ENCODE measurements around the gene GMPR.

GMPR gene

GRCh38 chr6:16329233-16329632 lies 90.8 kb downstream of the GMPR start:
- H3K27ac ChIP-seq, result no peak overlapping the region
- TF ChIP-seq, protein P1, sequence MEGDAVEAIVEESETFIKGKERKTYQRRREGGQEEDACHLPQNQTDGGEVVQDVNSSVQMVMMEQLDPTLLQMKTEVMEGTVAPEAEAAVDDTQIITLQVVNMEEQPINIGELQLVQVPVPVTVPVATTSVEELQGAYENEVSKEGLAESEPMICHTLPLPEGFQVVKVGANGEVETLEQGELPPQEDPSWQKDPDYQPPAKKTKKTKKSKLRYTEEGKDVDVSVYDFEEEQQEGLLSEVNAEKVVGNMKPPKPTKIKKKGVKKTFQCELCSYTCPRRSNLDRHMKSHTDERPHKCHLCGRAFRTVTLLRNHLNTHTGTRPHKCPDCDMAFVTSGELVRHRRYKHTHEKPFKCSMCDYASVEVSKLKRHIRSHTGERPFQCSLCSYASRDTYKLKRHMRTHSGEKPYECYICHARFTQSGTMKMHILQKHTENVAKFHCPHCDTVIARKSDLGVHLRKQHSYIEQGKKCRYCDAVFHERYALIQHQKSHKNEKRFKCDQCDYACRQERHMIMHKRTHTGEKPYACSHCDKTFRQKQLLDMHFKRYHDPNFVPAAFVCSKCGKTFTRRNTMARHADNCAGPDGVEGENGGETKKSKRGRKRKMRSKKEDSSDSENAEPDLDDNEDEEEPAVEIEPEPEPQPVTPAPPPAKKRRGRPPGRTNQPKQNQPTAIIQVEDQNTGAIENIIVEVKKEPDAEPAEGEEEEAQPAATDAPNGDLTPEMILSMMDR (conservative IDR thresholded peaks at IDR 0.05; ENCODE audit: low read depth), result no peak
- CTCF ChIA-PET, result interaction anchor here (0.7 kb wide), 1 partner anchor 757 kb away, joined by 5 read pairs; no protein-coding TSS in a partner anchor
- DNase-seq (ENCODE audit: low spot score), result no peak
- POLR2A ChIA-PET (ENCODE audit: low non-redundant PET), result no interaction called here

GRCh38 chr6:16331384-16332174 lies 93.2 kb downstream of the GMPR start:
- CTCF ChIA-PET, result interaction anchor here (0.5 to 2.2 kb wide), 16 partner anchors 9 to 1937 kb away, joined by 3 to 15 read pairs (median 4); partner anchors contain the start of genes ATXN1 and GMPR
- POLR2A ChIA-PET (ENCODE audit: low non-redundant PET), result no interaction called here
- no peak overlapping the region for H3K27ac ChIP-seq
- TF ChIP-seq, protein P1 (conservative IDR thresholded peaks at IDR 0.05; ENCODE audit: low read depth), result peak; percentile 85
- peak; percentile 72 for DNase-seq (ENCODE audit: low spot score)

- peak; percentile 67 for DNase-seq (ENCODE audit: low spot score)
- TF ChIP-seq, protein P1 (conservative IDR thresholded peaks at IDR 0.05; ENCODE audit: low read depth), result peak; percentile 79
- CTCF ChIA-PET, result interaction anchor here (0.5 to 2.2 kb wide), 16 partner anchors 8 to 1937 kb away, joined by 3 to 15 read pairs (median 4); partner anchors contain the start of genes ATXN1 and GMPR
- POLR2A ChIA-PET (ENCODE audit: low non-redundant PET), result no interaction called here
- H3K27ac ChIP-seq, result no peak overlapping the region
Measured at GRCh38 chr6:16332175-16332542, 93.8 kb downstream of the GMPR start.

- TF ChIP-seq, protein P1 (conservative IDR thresholded peaks at IDR 0.05; ENCODE audit: low read depth), result no peak
- POLR2A ChIA-PET (ENCODE audit: low non-redundant PET), result no interaction called here
- peak; percentile 66 for DNase-seq (ENCODE audit: low spot score)
Measured at GRCh38 chr6:16333580-16333979, 95.2 kb downstream of the GMPR start.

DNA sequence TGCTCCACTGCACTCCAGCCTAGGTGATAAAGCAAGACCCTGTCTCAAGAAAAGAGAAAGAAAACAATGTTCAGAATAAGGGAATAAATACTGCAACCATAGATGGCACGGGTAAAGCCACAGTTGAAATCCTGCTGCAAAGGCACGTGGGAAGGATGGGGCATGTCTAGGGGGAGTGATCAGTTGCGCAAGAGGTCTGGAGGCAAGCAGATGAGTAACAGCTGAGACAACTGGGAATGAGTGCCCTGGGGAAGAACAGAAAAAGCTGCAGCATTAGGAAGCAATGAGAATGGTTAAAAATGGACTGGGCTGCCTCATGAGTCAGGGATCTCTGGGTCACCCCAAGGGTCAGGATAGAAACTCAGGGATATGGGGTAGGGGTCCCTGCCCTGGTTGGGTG lies 96.3 kb downstream of the GMPR start:
- POLR2A ChIA-PET (ENCODE audit: low non-redundant PET), result no interaction called here

More at GRCh38 chr6:16333580-16333979, 95.2 kb downstream of the GMPR start:
- CTCF ChIA-PET, result interaction anchor here (0.6 to 1.1 kb wide), 2 partner anchors 10 to 70 kb away, joined by 4 to 7 read pairs; no protein-coding TSS in a partner anchor
- no peak overlapping the region for H3K27ac ChIP-seq

DNA sequence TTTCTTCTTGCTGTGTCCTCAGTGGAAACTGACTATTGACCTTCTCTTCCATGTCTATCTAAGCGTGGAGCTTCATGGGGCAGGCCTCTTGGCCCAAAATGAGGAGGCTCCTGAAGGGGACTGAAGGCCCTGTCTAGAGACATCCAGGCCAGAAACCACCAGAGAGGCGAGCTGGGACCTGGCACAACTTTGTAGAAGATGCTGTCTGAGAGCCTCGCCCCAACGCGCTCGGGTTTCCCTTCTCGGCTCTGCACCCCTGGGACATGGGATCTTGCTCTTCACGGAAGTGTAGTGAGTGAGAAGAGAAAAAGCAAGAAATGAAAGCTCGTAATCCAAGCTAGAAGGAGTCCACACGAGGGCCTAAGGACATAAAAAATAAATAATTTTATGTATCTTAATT lies 96.8 kb downstream of the GMPR start:
- POLR2A ChIA-PET (ENCODE audit: low non-redundant PET), result no interaction called here
- DNase-seq (ENCODE audit: low spot score), result no peak
- H3K27ac ChIP-seq, result peak overlapping the region; percentile 67
- TF ChIP-seq, protein P1 (conservative IDR thresholded peaks at IDR 0.05; ENCODE audit: low read depth), result no peak
- CTCF ChIA-PET, result interaction anchor here (0.6 kb wide), 1 partner anchor 74 kb away, joined by 5 read pairs; no protein-coding TSS in a partner anchor

More for the DNA sequence above, 96.3 kb downstream of the GMPR start:
- H3K27ac ChIP-seq, result peak overlapping the region; percentile 67
- CTCF ChIA-PET, result interaction anchor here (0.6 kb wide), 1 partner anchor 75 kb away, joined by 5 read pairs; no protein-coding TSS in a partner anchor
- TF ChIP-seq, protein P1 (conservative IDR thresholded peaks at IDR 0.05; ENCODE audit: low read depth), result no peak
- DNase-seq (ENCODE audit: low spot score), result peak; percentile 86

All from RWPE1 (cell line).